IPS DF 4.7 (cell line): ENCODE results near the gene RGS11.
A peak's percentile ranks its signal among the peaks of the same experiment; 100 is the strongest.
"Not testable (repeated sequence)": the region's sequence is repeated elsewhere in the genome, so short reads cannot be mapped to it uniquely, and the experiment has no call there.

Experiments used
- DNase-seq: peaks from one replicate; pipeline ENCODE4 v3.0.0-alpha.2; 2013; ENCODE audit warnings: low spot score; ENCODE audit errors: extremely low read depth

The RGS11 gene

GRCh38 chr16:230949-231348, 44.8 kb downstream of the RGS11 start:
- DNase-seq = no peak

- DNase-seq = not testable (repeated sequence)
Measured at GRCh38 chr16:230351-230750, 45.4 kb downstream of the RGS11 start.

GRCh38 chr16:229731-230281, 45.9 kb downstream of the RGS11 start:
- no peak for DNase-seq

GRCh38 chr16:228852-229730, 46.7 kb downstream of the RGS11 start, which contains the start of gene LUC7L:
LUC7L (minus strand) TSS chr16:229449; CDS start chr16:229339, 110 bp downstream.
- DNase-seq = peak; percentile 68

GRCh38 chr16:228151-228851, 47.4 kb downstream of the RGS11 start:
- DNase-seq = no peak

GRCh38 chr16:220021-220420, 55.7 kb downstream of the RGS11 start:
- DNase-seq = no peak
